GM21447 (cell line): ENCODE data around the gene PERM1.
"Not testable (repeated sequence)": the region's sequence is repeated elsewhere in the genome, so short reads cannot be mapped to it uniquely, and the experiment has no call there.

Experiments
- ATAC-seq: cut with Tn5 transposase; IDR thresholded peaks from one replicate; pipeline ENCODE4 v1.9.1; 2021; ENCODE audit not compliant: unreplicated experiment

The PERM1 gene

GRCh38 chr1:979744-980072, 2.2 kb downstream of the PERM1 start:
- ATAC-seq = no peak

GRCh38 chr1:978835-979743, 2.8 kb downstream of the PERM1 start:
- ATAC-seq = no peak

GRCh38 chr1:978069-978834, 3.6 kb downstream of the PERM1 start:
- no peak for ATAC-seq

GRCh38 chr1:976791-977190, 5.1 kb downstream of the PERM1 start:
- not testable (repeated sequence) for ATAC-seq

GRCh38 chr1:975896-976683, 5.8 kb downstream of the PERM1 start:
- ATAC-seq = peak; percentile 48

GRCh38 chr1:975365-975764, 6.5 kb downstream of the PERM1 start:
- no peak for ATAC-seq

GRCh38 chr1:974687-975328, 7.1 kb downstream of the PERM1 start:
- no peak for ATAC-seq

GRCh38 chr1:974293-974640, 7.6 kb downstream of the PERM1 start:
- ATAC-seq = no peak

- no peak for ATAC-seq
Observed at GRCh38 chr1:973459-974292, 8.2 kb downstream of the PERM1 start.

GRCh38 chr1:972726-973458, 9.0 kb downstream of the PERM1 start:
- no peak for ATAC-seq

- ATAC-seq = no peak
Observed at GRCh38 chr1:971751-972506, 10.0 kb downstream of the PERM1 start.

- ATAC-seq = no peak
Observed at GRCh38 chr1:970973-971730, 10.7 kb downstream of the PERM1 start.

- no peak for ATAC-seq
Observed at GRCh38 chr1:970242-970972, 11.5 kb downstream of the PERM1 start.

GRCh38 chr1:969260-969855, 12.5 kb downstream of the PERM1 start:
- no peak for ATAC-seq

GRCh38 chr1:967466-968343, 14.2 kb downstream of the PERM1 start:
- ATAC-seq = no peak

GRCh38 chr1:966704-967300, 15.1 kb downstream of the PERM1 start:
- ATAC-seq = peak; percentile 71
